NCI-H526 (cell line): ENCODE data around the gene ATP13A5.

Source experiments
- DNase-seq, 2 experiments: peaks; one replicate each; lab custom pipeline; 2025; lab: John Stamatoyannopoulos, UW

Gene ATP13A5

GRCh38 chr3:193345431-193345830 lies 33.1 kb downstream of the ATP13A5 start:
- no peak for DNase-seq

- no peak for DNase-seq
Measured at GRCh38 chr3:193344486-193344885, 34.1 kb downstream of the ATP13A5 start.

GRCh38 chr3:193343726-193344222 lies 34.8 kb downstream of the ATP13A5 start:
- DNase-seq = no peak

- DNase-seq = peak; percentile 93
Measured at GRCh38 chr3:193342551-193342950, 36.0 kb downstream of the ATP13A5 start.

- no peak for DNase-seq
Measured at GRCh38 chr3:193335031-193335430, 43.5 kb downstream of the ATP13A5 start.

- no peak for DNase-seq
Measured at GRCh38 chr3:193333229-193333628, 45.3 kb downstream of the ATP13A5 start.

GRCh38 chr3:193330555-193331204 lies 47.9 kb downstream of the ATP13A5 start:
- no peak for DNase-seq

GRCh38 chr3:193317682-193318300 lies 60.8 kb downstream of the ATP13A5 start:
- DNase-seq = peak in 1 of 2 experiments; percentile 37

- DNase-seq = no peak
Measured at GRCh38 chr3:193314161-193314560, 64.4 kb downstream of the ATP13A5 start.

- DNase-seq = no peak
Measured at GRCh38 chr3:193313061-193313958, 65.2 kb downstream of the ATP13A5 start.

GRCh38 chr3:193310914-193311723 lies 67.4 kb downstream of the ATP13A5 start:
- no peak for DNase-seq

GRCh38 chr3:193305356-193305755 lies 73.2 kb downstream of the ATP13A5 start:
- DNase-seq = peak in 1 of 2 experiments; percentile 3

GRCh38 chr3:193301433-193301832 lies 77.1 kb downstream of the ATP13A5 start:
- DNase-seq = no peak

GRCh38 chr3:193297421-193297820 lies 81.1 kb downstream of the ATP13A5 start:
- no peak for DNase-seq

GRCh38 chr3:193295985-193296384 lies 82.6 kb downstream of the ATP13A5 start:
- DNase-seq = peak in 1 of 2 experiments; percentile 10

GRCh38 chr3:193292386-193292785 lies 86.2 kb downstream of the ATP13A5 start:
- no peak for DNase-seq

GRCh38 chr3:193271101-193271840 lies 107.3 kb downstream of the ATP13A5 start:
- no peak for DNase-seq

- no peak for DNase-seq
Measured at GRCh38 chr3:193270451-193270850, 108.1 kb downstream of the ATP13A5 start.

GRCh38 chr3:193269343-193270028 lies 109.1 kb downstream of the ATP13A5 start:
- no peak for DNase-seq

- peak in 1 of 2 experiments; percentile 32 for DNase-seq
Measured at GRCh38 chr3:193262707-193263106, 115.8 kb downstream of the ATP13A5 start.
